ENCODE measurements around the gene HOXC9.

DNA sequence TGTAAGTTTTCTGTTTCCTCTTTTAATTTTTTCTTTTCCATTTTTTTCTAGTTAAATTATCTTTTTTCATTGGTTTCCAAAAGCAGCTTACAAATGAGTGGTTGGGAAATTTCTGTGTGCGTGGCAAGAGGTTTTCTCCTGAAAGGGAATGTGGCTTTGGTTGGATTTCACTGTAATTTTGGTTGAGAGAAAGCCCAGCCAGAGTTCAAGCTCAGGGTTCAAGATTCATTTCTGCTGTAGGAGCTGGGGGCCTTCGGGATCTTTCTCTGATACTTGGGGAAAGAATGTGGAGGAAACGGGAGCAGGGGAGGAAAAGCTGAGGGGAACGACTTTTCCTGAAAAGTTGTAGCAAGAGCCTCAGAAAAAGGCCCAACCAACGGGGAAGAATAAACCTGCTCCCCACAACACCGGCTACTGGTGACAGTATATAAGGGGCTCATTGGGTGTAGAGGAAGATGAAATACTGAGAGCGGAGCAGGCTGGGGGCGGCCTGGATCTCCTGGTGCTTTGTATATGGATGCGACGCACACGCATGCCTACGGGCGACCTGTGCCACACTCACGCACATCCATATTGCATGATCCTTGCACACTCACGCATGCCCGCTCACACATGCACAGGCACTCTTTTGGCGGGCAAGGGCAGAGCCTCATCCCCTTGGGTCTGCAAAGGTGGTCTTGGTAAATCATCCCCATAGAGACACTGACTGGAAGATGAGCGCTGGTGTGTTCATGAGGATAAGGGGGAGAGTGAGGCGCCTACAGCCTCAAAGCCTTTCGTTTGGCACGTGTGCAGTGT lies 13.1 kb upstream of the HOXC9 start:
- TF ChIP-seq, protein P1, sequence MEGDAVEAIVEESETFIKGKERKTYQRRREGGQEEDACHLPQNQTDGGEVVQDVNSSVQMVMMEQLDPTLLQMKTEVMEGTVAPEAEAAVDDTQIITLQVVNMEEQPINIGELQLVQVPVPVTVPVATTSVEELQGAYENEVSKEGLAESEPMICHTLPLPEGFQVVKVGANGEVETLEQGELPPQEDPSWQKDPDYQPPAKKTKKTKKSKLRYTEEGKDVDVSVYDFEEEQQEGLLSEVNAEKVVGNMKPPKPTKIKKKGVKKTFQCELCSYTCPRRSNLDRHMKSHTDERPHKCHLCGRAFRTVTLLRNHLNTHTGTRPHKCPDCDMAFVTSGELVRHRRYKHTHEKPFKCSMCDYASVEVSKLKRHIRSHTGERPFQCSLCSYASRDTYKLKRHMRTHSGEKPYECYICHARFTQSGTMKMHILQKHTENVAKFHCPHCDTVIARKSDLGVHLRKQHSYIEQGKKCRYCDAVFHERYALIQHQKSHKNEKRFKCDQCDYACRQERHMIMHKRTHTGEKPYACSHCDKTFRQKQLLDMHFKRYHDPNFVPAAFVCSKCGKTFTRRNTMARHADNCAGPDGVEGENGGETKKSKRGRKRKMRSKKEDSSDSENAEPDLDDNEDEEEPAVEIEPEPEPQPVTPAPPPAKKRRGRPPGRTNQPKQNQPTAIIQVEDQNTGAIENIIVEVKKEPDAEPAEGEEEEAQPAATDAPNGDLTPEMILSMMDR (IDR thresholded peaks at IDR 0.05; ENCODE audit: low read length), result no peak
- no peak for TF ChIP-seq EZH2 (IDR thresholded peaks at IDR 0.05; ENCODE audit: borderline replicate concordance, low read length)

Data from OCI-LY1 (cell line).